Upper lobe of right lung (tissue), 1 donor: ENCODE data around the gene CCDC80. TPM values are rescaled to one million over a fixed set of nuclear protein-coding genes. Genes with fewer than 3 reads are reported as not detected.

Experiments used
- ATAC-seq: fragments of 200-7000 bp; cut with Tn5 transposase; one replicate; pipeline ENCODE4 v1.9.1; 2020; ENCODE audit warnings: mild to moderate bottlenecking, moderate library complexity
- DNase-seq: peaks from one replicate; pipeline ENCODE4 v3.0.0-alpha.2; 2020
- H3K27ac ChIP-seq: fragments of 200-600 bp; one replicate; pipeline ENCODE4 v1.8.0; 2022
- H3K27me3 ChIP-seq: fragments of 200-600 bp; one replicate; pipeline ENCODE4 v1.8.0; 2022; ENCODE audit warnings: mild to moderate bottlenecking
- H3K36me3 ChIP-seq: fragments of 200-600 bp; one replicate; pipeline ENCODE4 v1.8.0; 2022
- H3K4me1 ChIP-seq: fragments of 200-600 bp; one replicate; pipeline ENCODE4 v1.8.0; 2022
- H3K4me3 ChIP-seq: fragments of 200-600 bp; one replicate; pipeline ENCODE4 v1.8.0; 2022; ENCODE audit warnings: mild to moderate bottlenecking
- H3K9me3 ChIP-seq: fragments of 200-600 bp; one replicate; pipeline ENCODE4 v1.8.0; 2022
- CTCF ChIP-seq: fragments of 200-600 bp; IDR thresholded peaks from one replicate; pipeline ENCODE4 v1.8.0; 2022; ENCODE audit warnings: antibody characterized with exemption
- intact Hi-C: fragments of 100-400 bp; cut with DNase I; formaldehyde crosslinking; loops from one replicate; pipeline ENCODE4 v1.11.0; 2022
- total RNA-seq: library from RNA; stranded (reverse); fragmentation: NEBNext Ultra II Directional; extraction: Animal tissue kit (Norgen Biotek cat#: 25700); gene quantifications from one replicate; pipeline ENCODE4 v1.2.1, GENCODE V29; 2021
- donor health status: DM: no; HTN: yes; CAD: no; lungs with severe emphysema.

The CCDC80 gene
- total RNA-seq, 1 donor from 2014 or later, result 60.4 TPM

- no peaks in the 10 kb centered on the region for H3K27me3 ChIP-seq
- peak; percentile 95 for ATAC-seq
- intact Hi-C loops, result loop anchor here (10.0 kb wide), 1 partner anchor 332 kb away; the partner anchor contains the start of gene CD200R1
- peak; percentile 82 for TF ChIP-seq CTCF
- no peaks in the 10 kb centered on the region for H3K9me3 ChIP-seq
- DNase-seq, result peak; percentile 78
- no peak overlapping the region for H3K4me3 ChIP-seq
- H3K27ac ChIP-seq, result no peak overlapping the region
- no peaks in the 10 kb centered on the region for H3K36me3 ChIP-seq
- H3K4me1 ChIP-seq, result peaks cover 24% of the 10 kb centered on the region
Measured at GRCh38 chr3:112642912-112643506, 2.1 kb upstream of the CCDC80 start.

- H3K27ac ChIP-seq, result peak overlapping the region; percentile 65
- H3K36me3 ChIP-seq, result no peaks in the 10 kb centered on the region
- intact Hi-C loops, result loop anchor here (10.0 kb wide), 1 partner anchor 334 kb away; the partner anchor contains the start of gene CD200R1
- no peaks in the 10 kb centered on the region for H3K9me3 ChIP-seq
- H3K4me3 ChIP-seq, result peak overlapping the region; percentile 38
- DNase-seq (no peak), ATAC-seq (no peak)
- no peaks in the 10 kb centered on the region for H3K27me3 ChIP-seq
- peaks cover 24% of the 10 kb centered on the region for H3K4me1 ChIP-seq
- TF ChIP-seq CTCF, result no peak
Measured at GRCh38 chr3:112640276-112640929, 540 bp downstream of the CCDC80 start.

- intact Hi-C loops, result loop anchor here (10.0 kb wide), 1 partner anchor 335 kb away; the partner anchor contains the start of gene CD200R1
Measured at GRCh38 chr3:112639455-112640225, 1.3 kb downstream of the CCDC80 start.

GRCh38 chr3:112638327-112639020, 2.5 kb downstream of the CCDC80 start:
- Histone ChIP-seq H3K4me3 (peak overlapping the region; percentile 27), H3K9me3 (no peaks in the 10 kb centered on the region), H3K27ac (no peak overlapping the region), H3K27me3 (no peaks in the 10 kb centered on the region), H3K4me1 (peaks cover 22% of the 10 kb centered on the region), H3K36me3 (no peaks in the 10 kb centered on the region)
- TF ChIP-seq CTCF, result no peak
- no peak for DNase-seq
- no peak for ATAC-seq
- intact Hi-C loops, result no loop called here

More at GRCh38 chr3:112639455-112640225, 1.3 kb downstream of the CCDC80 start:
- H3K4me3 ChIP-seq, result peak overlapping the region; percentile 38
- H3K27me3 ChIP-seq, result no peaks in the 10 kb centered on the region
- ATAC-seq, result no peak
- H3K4me1 ChIP-seq, result peaks cover 30% of the 10 kb centered on the region
- no peaks in the 10 kb centered on the region for H3K36me3 ChIP-seq
- DNase-seq, result no peak
- H3K9me3 ChIP-seq, result no peaks in the 10 kb centered on the region
- no peak for TF ChIP-seq CTCF
- H3K27ac ChIP-seq, result peak overlapping the region; percentile 65

GRCh38 chr3:112637700-112638099, 3.2 kb downstream of the CCDC80 start:
- Histone ChIP-seq H3K36me3 (no peaks in the 10 kb centered on the region), H3K9me3 (no peaks in the 10 kb centered on the region), H3K27me3 (no peaks in the 10 kb centered on the region), H3K4me1 (peaks cover 14% of the 10 kb centered on the region), H3K4me3 (peak overlapping the region; percentile 27), H3K27ac (no peak overlapping the region)
- ATAC-seq, result no peak
- TF ChIP-seq CTCF, result no peak
- intact Hi-C loops, result no loop called here
- no peak for DNase-seq
